T-helper 1 cell (primary cell): ENCODE data around the gene API5.
A peak's percentile ranks its signal among the peaks of the same experiment; 100 is the strongest.
"Not testable (repeated sequence)": the region's sequence is repeated elsewhere in the genome, so short reads cannot be mapped to it uniquely, and the experiment has no call there.

Experiments
- DNase-seq, 5 donors: peaks; one replicate each; pipeline ENCODE4 v3.0.0-alpha.2; 2012 to 2020
- total RNA-seq, 4 donors: gene quantifications; one replicate each; lab custom pipeline; 2026; lab: John Stamatoyannopoulos, UW

Gene API5
- total RNA-seq, result 73.1 to 86.4 (median 77.9) reads per million in 4 donors

GRCh38 chr11:43311791-43312607, at the start of gene API5:
API5 (plus strand) TSS chr11:43311996; CDS start chr11:43312128, 132 bp downstream.
- peak; percentile 78 to 95 (median 85) for DNase-seq

GRCh38 chr11:43267856-43268580, 43.8 kb upstream of the API5 start:
- DNase-seq, result no peak

- no peak for DNase-seq
Observed at GRCh38 chr11:43268786-43269185, 43.0 kb upstream of the API5 start.

GRCh38 chr11:43269254-43269918, 42.4 kb upstream of the API5 start:
- no peak for DNase-seq

- no peak for DNase-seq
Observed at GRCh38 chr11:43270468-43270867, 41.3 kb upstream of the API5 start.

GRCh38 chr11:43278193-43278956, 33.4 kb upstream of the API5 start:
- DNase-seq, result no peak

GRCh38 chr11:43282607-43283440, 29.0 kb upstream of the API5 start:
- DNase-seq, result peak in 3 of 5 donors; percentile 10 to 16 (median 12)

GRCh38 chr11:43285826-43286225, 26.0 kb upstream of the API5 start:
- DNase-seq, result no peak

- no peak for DNase-seq
Observed at GRCh38 chr11:43289368-43289767, 22.4 kb upstream of the API5 start.

- DNase-seq, result no peak
Observed at GRCh38 chr11:43298397-43298796, 13.4 kb upstream of the API5 start.

GRCh38 chr11:43315966-43316365, 4.2 kb downstream of the API5 start:
- no peak for DNase-seq

GRCh38 chr11:43316451-43316850, 4.7 kb downstream of the API5 start:
- DNase-seq, result peak in 1 of 5 donors; percentile 17

GRCh38 chr11:43327987-43328386, 16.2 kb downstream of the API5 start:
- no peak for DNase-seq

- DNase-seq, result no peak
Observed at GRCh38 chr11:43328482-43328881, 16.7 kb downstream of the API5 start.

GRCh38 chr11:43341159-43341558, 29.4 kb downstream of the API5 start:
- no peak for DNase-seq

GRCh38 chr11:43351426-43351825, 39.6 kb downstream of the API5 start:
- not testable (repeated sequence) for DNase-seq

GRCh38 chr11:43354311-43354710, 42.5 kb downstream of the API5 start:
- no peak for DNase-seq

- DNase-seq, result no peak
Observed at GRCh38 chr11:43356336-43356735, 44.5 kb downstream of the API5 start.

GRCh38 chr11:43358279-43358800, 46.5 kb downstream of the API5 start:
- no peak for DNase-seq

GRCh38 chr11:43358801-43359421, 47.1 kb downstream of the API5 start, which contains the start of gene TTC17:
TTC17 (plus strand) TSS chr11:43358920; CDS start chr11:43358955, 35 bp downstream.
- peak; percentile 85 to 93 (median 88) for DNase-seq

GRCh38 chr11:43359422-43359818, 47.6 kb downstream of the API5 start:
- no peak for DNase-seq
